Measurements from ENCODE around the gene SUGCT. TPM values are rescaled to one million over a fixed set of nuclear protein-coding genes. Genes with fewer than 3 reads are reported as not detected.

The SUGCT gene
- total RNA-seq, 2 experiments from 2014 or later = 0.76 to 1.5 TPM

GRCh38 chr7:40570223-40570622 is 435.4 kb downstream of the SUGCT start:
- Mint-ChIP-seq H3K27me3 (no peaks in the 10 kb centered on the region), H3K9me3 (peaks cover 3% of the 10 kb centered on the region), H3K36me3 (no peaks in the 10 kb centered on the region), H3K4me3 (no peak overlapping the region), H3K4me1 (ENCODE audit: low read depth) (no peaks in the 10 kb centered on the region), H3K27ac (no peak overlapping the region)
- DNase-seq = no peak
- CTCF ChIA-PET = no interaction called here
- POLR2A ChIA-PET = no interaction called here
- intact Hi-C loops (cut with micrococcal nuclease) = no loop called here

GRCh38 chr7:40571796-40572195 is 437.0 kb downstream of the SUGCT start:
- H3K27ac Mint-ChIP-seq = no peak overlapping the region
- ChIA-PET POLR2A (no interaction called here), CTCF (no interaction called here)
- H3K9me3 Mint-ChIP-seq = peaks cover 3% of the 10 kb centered on the region
- H3K4me3 Mint-ChIP-seq = no peak overlapping the region
- DNase-seq = no peak
- no peaks in the 10 kb centered on the region for H3K36me3 Mint-ChIP-seq
- intact Hi-C loops (cut with micrococcal nuclease) = no loop called here
- no peaks in the 10 kb centered on the region for H3K27me3 Mint-ChIP-seq
- no peaks in the 10 kb centered on the region for H3K4me1 Mint-ChIP-seq (ENCODE audit: low read depth)

GRCh38 chr7:40572810-40573465 is 438.1 kb downstream of the SUGCT start:
- peaks cover 3% of the 10 kb centered on the region for H3K9me3 Mint-ChIP-seq
- no peak overlapping the region for H3K4me3 Mint-ChIP-seq

DNA sequence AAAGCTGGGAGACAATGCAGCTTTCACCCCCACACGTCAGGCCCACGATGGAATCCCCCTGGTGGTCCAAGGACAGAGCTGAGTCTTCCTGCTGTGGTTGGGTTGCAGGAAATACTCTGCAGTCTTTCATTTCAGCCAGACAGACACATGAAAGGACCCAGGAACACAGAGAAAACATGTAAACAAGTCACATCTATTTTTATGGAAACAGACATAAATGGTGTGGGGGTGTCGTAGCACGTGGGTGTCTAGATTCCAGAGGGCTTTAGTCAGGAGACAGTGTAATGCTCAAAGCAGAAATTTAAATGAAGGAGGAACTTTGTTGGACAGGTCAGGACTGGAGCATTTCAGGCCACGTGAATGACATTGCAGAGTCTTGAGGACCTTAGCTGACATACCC is 444.6 kb downstream of the SUGCT start:
- intact Hi-C loops (cut with micrococcal nuclease) = no loop called here
- H3K27ac Mint-ChIP-seq = no peak overlapping the region
- no peak for DNase-seq
- H3K4me3 Mint-ChIP-seq = no peak overlapping the region
- H3K36me3 Mint-ChIP-seq = no peaks in the 10 kb centered on the region
- no peaks in the 10 kb centered on the region for H3K27me3 Mint-ChIP-seq
- no peaks in the 10 kb centered on the region for H3K4me1 Mint-ChIP-seq (ENCODE audit: low read depth)
- ChIA-PET CTCF (no interaction called here), POLR2A (no interaction called here)
- no peaks in the 10 kb centered on the region for H3K9me3 Mint-ChIP-seq

More at GRCh38 chr7:40572810-40573465, 438.1 kb downstream of the SUGCT start:
- ChIA-PET CTCF (no interaction called here), POLR2A (no interaction called here)
- DNase-seq = no peak
- Mint-ChIP-seq H3K4me1 (ENCODE audit: low read depth) (no peaks in the 10 kb centered on the region), H3K36me3 (no peaks in the 10 kb centered on the region), H3K27me3 (no peaks in the 10 kb centered on the region), H3K27ac (no peak overlapping the region)
- intact Hi-C loops (cut with micrococcal nuclease) = no loop called here

DNA sequence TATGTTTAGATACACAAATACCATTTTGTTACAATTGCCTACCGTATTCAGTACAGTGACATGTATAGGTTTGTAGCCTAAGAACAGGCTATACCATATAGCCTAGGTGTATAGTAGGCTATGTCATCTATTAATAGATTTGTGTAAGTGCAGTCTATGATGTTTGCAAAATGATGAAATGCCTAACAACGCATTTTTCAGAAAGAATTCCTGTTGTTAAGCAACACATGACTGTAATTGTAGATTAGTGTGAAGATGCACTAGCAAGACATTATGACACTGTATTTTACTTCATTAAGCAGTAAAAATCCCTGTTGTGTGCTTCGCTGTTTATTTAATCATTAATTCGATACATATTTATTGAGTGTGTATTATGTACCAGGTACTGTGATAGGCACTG is 446.0 kb downstream of the SUGCT start:
- no peaks in the 10 kb centered on the region for H3K27me3 Mint-ChIP-seq
- intact Hi-C loops (cut with micrococcal nuclease) = no loop called here
- H3K4me3 Mint-ChIP-seq = no peak overlapping the region
- H3K9me3 Mint-ChIP-seq = no peaks in the 10 kb centered on the region
- ChIA-PET POLR2A (no interaction called here), CTCF (no interaction called here)
- H3K4me1 Mint-ChIP-seq (ENCODE audit: low read depth) = no peaks in the 10 kb centered on the region
- DNase-seq = no peak
- no peaks in the 10 kb centered on the region for H3K36me3 Mint-ChIP-seq
- no peak overlapping the region for H3K27ac Mint-ChIP-seq

GRCh38 chr7:40582539-40582938 is 447.7 kb downstream of the SUGCT start:
- intact Hi-C loops (cut with micrococcal nuclease) = no loop called here
- DNase-seq = no peak
- Mint-ChIP-seq H3K27ac (no peak overlapping the region), H3K27me3 (no peaks in the 10 kb centered on the region), H3K4me3 (no peak overlapping the region), H3K9me3 (no peaks in the 10 kb centered on the region), H3K4me1 (ENCODE audit: low read depth) (no peaks in the 10 kb centered on the region), H3K36me3 (no peaks in the 10 kb centered on the region)
- POLR2A ChIA-PET = no interaction called here
- CTCF ChIA-PET = no interaction called here

DNA sequence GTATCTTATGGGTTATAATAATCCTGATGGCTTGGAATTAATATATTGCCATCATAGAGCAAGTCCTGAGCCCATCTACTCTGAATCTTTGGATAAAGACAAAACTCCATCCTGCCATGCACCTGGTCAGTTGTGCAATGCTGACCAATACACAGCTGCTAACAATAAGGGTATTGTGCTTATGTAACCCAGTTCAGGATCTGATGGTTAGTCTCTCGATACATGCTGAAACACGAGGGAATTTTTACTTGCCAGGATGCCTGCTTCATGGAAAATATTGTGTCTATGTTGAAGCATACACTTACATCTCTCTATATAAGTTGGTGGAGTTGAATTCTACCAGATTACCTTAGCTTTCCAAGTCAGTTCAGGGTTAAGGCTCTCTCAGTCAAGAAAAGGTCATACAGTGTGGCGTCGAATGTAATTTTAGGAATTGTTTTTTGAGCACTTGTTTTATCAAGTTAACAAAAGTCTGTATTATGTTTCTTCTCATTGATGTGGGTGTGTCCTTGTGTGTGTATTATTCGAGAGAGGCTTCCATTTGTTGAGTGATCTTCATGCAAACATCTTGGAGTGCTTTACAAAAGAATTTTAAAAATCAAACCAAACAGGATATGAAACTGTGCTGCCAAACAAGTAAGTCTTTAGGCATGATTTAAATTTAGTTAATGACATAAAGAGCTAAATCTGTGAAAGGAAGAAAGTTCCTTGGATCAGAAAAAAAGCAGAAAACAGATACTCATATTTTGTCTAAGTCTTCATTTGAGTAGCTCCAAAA is 449.1 kb downstream of the SUGCT start:
- Mint-ChIP-seq H3K4me3 (no peak overlapping the region), H3K36me3 (no peaks in the 10 kb centered on the region), H3K27me3 (no peaks in the 10 kb centered on the region), H3K4me1 (ENCODE audit: low read depth) (no peaks in the 10 kb centered on the region), H3K27ac (no peak overlapping the region), H3K9me3 (no peaks in the 10 kb centered on the region)
- CTCF ChIA-PET = no interaction called here
- intact Hi-C loops (cut with micrococcal nuclease) = no loop called here
- POLR2A ChIA-PET = no interaction called here
- no peak for DNase-seq

GRCh38 chr7:40584667-40585433 is 450.0 kb downstream of the SUGCT start:
- CTCF ChIA-PET = no interaction called here

GRCh38 chr7:40586197-40586596 is 451.4 kb downstream of the SUGCT start:
- Mint-ChIP-seq H3K4me3 (no peak overlapping the region), H3K9me3 (peaks cover 5% of the 10 kb centered on the region), H3K27me3 (no peaks in the 10 kb centered on the region), H3K4me1 (ENCODE audit: low read depth) (no peaks in the 10 kb centered on the region), H3K36me3 (no peaks in the 10 kb centered on the region), H3K27ac (no peak overlapping the region)
- DNase-seq = no peak
- intact Hi-C loops (cut with micrococcal nuclease) = no loop called here
- CTCF ChIA-PET = no interaction called here
- POLR2A ChIA-PET = interaction anchor here (0.6 kb wide), 1 partner anchor 80 kb away, joined by 3 read pairs; no protein-coding TSS in a partner anchor

More at GRCh38 chr7:40584667-40585433, 450.0 kb downstream of the SUGCT start:
- Mint-ChIP-seq H3K4me3 (no peak overlapping the region), H3K9me3 (peaks cover 2% of the 10 kb centered on the region), H3K27me3 (no peaks in the 10 kb centered on the region), H3K27ac (no peak overlapping the region), H3K36me3 (no peaks in the 10 kb centered on the region), H3K4me1 (ENCODE audit: low read depth) (no peaks in the 10 kb centered on the region)
- POLR2A ChIA-PET = no interaction called here
- intact Hi-C loops (cut with micrococcal nuclease) = no loop called here
- DNase-seq = no peak

GRCh38 chr7:40587419-40587818 is 452.6 kb downstream of the SUGCT start:
- H3K9me3 Mint-ChIP-seq = peaks cover 9% of the 10 kb centered on the region
- H3K4me1 Mint-ChIP-seq (ENCODE audit: low read depth) = no peaks in the 10 kb centered on the region
- no peak overlapping the region for H3K27ac Mint-ChIP-seq
- ChIA-PET POLR2A (no interaction called here), CTCF (no interaction called here)
- H3K36me3 Mint-ChIP-seq = no peaks in the 10 kb centered on the region
- no peak for DNase-seq
- H3K4me3 Mint-ChIP-seq = no peak overlapping the region
- intact Hi-C loops (cut with micrococcal nuclease) = no loop called here
- no peaks in the 10 kb centered on the region for H3K27me3 Mint-ChIP-seq

DNA sequence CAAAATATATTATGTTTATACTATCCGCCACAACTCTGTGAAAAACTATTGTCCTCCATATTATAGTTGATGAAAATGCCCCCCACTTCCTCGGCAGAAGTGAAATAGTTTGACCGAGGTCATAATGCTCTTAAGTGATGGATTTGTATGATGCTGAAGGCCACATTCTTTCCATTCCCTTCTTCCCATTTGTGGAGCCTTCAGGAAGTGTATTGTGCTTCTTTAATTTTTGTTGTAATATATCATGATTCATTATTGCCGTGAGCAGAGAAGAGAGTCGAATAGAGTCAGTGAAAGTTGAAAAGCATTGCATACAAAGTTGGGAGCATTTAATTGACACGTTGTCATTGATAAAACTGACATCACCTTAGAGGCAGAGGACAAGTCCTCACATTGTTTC is 460.3 kb downstream of the SUGCT start:
- H3K27me3 Mint-ChIP-seq = no peaks in the 10 kb centered on the region
- no peaks in the 10 kb centered on the region for H3K36me3 Mint-ChIP-seq
- H3K4me1 Mint-ChIP-seq (ENCODE audit: low read depth) = peaks cover 4% of the 10 kb centered on the region
- ChIA-PET CTCF (no interaction called here), POLR2A (no interaction called here)
- no peak overlapping the region for H3K27ac Mint-ChIP-seq
- no peak for DNase-seq
- intact Hi-C loops (cut with micrococcal nuclease) = no loop called here
- no peak overlapping the region for H3K4me3 Mint-ChIP-seq
- H3K9me3 Mint-ChIP-seq = peaks cover 17% of the 10 kb centered on the region

DNA sequence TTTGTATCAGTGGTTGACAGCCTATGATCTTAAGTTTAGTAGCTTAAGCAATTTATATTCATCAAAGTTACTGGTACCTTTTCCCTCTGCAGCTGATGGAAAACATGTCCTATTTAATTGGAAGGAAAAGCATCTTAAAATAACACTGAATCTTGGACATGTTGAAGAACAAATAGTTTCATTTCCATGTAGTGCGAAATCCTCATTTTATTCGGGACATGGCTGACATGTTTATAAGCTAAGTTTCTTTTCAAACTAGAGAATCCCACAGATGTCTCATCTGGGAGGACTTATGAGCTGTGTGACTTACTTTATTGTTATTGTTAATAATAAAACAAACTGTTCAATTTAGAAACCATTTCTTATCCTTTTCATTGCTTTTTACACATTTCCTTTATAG is 461.0 kb downstream of the SUGCT start:
- intact Hi-C loops (cut with micrococcal nuclease) = no loop called here
- Mint-ChIP-seq H3K9me3 (peaks cover 17% of the 10 kb centered on the region), H3K27me3 (no peaks in the 10 kb centered on the region), H3K27ac (no peak overlapping the region), H3K36me3 (no peaks in the 10 kb centered on the region), H3K4me3 (no peak overlapping the region), H3K4me1 (ENCODE audit: low read depth) (peaks cover 4% of the 10 kb centered on the region)
- no peak for DNase-seq
- POLR2A ChIA-PET = no interaction called here
- CTCF ChIA-PET = no interaction called here
